Measurements from ENCODE around the gene TUT1.
A peak's percentile ranks its signal among the peaks of the same experiment; 100 is the strongest.
"Not testable (repeated sequence)": the region's sequence is repeated elsewhere in the genome, so short reads cannot be mapped to it uniquely, and the experiment has no call there.

The TUT1 gene

DNA sequence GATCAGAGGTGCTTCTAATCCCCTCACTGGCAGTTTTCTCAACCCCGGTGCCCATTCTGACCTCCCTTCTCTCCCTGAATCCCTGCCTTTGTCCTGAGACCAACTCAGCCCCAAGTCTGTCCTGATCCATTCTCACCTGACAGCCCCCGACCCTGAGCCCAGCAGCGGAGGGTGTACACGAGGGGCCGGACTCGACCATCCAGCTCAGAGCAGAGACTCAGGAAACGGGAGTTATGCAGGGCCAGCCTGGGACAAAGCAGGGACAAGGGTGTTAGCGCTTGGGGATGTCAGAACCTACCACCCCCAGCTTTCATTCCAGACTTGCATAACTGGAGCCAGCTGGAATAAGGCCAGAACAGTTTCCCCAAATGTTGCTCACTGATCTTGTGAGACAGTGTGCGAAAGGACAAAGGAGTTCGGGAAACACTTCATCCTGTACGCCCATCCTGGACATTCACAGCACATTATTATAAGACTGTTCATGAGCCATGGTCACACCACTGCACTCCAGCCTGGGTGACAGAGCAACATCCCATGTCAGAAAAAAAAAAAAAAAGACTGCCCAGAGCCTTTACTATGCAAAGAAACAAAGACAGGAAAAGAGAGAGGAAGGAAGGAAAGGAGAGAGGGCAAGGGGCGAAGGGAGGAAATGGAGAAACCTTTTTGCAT is 14.1 kb downstream of the TUT1 start:
- no peak for DNase-seq

DNA sequence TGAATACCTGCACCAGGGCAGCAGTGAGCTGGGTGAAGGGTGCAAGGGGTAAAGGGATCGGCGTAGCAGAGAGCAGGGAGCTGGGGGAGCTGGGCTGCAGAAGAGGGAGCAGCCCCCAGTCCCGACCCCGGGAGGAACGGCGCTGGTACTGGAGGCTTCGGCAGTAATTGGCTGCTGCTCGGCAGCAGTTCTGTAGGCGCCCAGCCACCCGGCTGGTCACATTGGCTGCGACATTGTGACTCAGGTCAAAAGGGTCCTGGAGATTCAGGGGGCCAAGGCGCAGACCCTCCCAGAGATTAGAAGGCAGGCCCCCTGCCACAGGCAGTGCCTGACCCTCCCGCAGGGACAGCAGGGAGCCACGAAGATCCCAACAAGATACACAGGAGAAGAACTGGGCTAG is 15.5 kb downstream of the TUT1 start:
- no peak for DNase-seq

DNA sequence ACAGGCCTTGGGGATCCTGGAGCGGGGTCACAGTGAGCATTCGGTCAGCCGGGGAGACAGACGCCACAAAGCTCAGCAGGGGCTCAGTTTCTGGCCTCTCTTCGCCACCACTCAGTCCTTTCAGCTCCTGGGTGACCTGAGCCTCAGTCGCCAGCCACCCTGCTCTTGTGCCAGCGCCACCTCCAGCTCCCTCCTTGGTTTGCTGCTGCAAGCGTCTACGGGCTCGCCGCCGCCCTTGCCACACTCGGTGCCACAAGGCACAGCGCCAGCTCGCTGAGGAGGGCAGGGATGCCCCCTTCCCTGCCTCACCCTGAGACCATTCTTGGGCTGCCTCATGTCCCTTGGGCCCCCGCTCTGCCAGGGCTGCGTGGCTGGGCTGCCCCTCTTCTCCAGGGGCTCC is 16.2 kb downstream of the TUT1 start:
- DNase-seq: no peak

DNA sequence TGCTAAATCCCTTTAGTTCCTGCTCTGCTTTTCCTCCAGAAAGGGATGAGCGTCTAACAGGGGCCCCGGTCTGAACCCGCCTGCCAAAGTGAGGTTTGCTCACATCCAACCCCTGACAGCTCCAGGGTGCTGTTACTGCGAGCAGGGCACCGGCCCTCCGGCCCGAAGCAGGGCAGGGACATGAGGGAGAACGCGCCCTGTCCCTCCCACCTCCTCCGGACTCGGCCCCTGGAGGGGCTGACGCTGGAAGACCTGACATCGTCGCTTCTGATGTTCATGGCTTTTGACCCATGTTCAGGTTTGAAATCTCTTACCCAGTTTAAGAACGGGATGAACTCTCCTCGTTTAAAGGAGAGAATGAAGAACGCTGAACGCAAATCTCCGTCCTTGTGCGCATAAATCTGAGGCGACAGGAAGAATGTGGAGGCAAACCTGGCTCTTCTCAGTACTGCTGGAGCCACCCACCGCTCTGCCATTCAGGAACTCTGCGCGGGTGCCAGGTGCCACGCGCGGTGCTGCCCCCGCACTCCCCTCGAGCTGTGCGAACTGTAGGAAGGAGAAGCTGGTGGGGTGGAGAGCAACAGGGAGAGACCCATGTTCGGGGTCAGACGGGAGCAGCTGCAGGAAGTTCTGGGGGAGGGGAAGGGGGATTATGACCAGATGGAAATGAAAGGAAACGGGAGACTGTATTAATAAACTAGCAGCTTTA is 16.8 kb downstream of the TUT1 start:
- DNase-seq: no peak

DNA sequence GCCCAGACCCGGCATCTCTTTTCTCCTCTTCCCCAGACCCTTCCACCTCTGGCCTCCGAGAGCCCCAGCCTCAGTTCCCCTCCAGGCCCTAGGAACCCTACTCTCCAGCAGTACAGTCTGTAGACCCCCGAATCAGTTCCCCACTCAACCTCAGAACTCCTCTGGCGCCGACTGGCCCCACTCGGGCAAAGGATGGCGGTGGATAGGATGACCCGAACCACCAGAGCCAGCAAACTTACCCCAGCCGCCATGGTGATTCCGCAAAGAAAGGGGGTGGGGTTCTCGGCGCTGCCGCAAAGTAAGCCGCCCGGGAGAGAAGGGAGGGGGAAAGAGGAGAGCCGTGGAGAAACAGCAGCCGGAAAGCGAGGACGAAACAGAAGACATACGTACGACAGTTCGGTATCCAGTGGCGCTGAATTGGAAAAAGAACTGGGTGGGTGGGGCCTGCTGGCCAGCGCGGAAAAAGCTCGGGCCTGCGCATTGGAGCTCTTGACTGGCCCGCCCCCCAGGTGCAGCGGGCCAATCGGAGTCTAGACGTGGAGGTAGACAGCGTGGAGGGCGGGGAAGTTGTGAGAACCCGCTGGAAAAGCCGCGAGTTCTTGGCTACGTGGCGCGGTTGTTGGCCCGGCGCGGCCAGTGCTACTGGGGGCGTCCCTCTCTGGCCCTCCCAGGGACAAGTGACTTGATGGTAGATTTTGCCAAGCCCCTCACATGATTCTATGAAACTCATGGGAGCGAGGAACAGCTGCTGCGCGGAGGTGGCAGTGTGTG is 17.5 kb downstream of the TUT1 start, which contains the start of gene EEF1G:
Gene EEF1G, minus strand, starts transcription at position 300 of the 771 bp plus-strand sequence. Its CDS starts 49 bp downstream, at position 251.
- DNase-seq: peak; percentile 97

DNA sequence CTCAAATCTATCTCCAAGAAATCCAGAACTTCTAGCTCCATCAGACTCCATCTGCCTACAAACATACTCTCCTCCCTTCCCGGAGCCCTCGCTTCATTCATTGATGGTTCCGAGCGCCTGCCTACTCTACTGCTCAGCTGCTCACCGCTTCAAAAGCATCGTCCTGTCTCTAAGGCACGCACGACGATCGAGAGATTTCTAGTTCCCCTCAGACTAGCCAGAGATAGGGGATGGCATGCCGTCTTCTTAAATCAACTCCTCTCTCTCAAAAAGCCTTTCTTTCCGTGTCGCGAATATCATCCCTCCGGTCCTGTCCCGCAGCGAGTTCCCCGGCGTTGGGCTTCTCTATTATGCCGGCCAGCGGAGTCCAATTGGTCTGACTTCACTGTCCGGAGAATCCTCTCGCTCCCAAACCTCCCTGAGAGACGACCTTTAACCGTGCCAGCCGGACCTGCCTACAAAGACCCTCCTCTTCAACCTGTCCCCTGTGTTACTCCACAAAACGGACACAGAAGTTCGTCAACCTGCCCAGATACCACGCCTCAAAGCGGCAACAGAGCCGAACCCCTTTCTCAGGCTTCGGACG is 18.2 kb downstream of the TUT1 start:
- no peak for DNase-seq

DNA sequence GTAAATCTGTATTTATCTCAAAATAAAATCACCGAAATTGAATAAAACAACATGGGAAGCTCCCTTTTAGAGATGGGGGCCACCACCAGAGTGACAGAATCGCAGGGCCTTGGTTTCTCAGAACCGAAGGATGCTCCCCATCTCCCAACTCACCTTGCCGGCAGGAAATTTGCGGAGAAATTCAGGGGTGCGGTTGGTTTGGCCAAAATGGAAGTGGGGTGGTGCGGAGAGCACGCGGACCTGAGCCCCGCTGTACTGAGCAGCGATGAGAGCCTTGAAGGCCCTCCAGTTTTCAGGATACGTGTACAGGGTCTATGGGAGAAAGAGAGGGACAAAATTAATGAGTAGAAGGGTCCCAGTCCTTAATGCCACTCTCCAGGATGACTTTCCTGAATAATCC is 18.9 kb downstream of the TUT1 start:
- DNase-seq: no peak

DNA sequence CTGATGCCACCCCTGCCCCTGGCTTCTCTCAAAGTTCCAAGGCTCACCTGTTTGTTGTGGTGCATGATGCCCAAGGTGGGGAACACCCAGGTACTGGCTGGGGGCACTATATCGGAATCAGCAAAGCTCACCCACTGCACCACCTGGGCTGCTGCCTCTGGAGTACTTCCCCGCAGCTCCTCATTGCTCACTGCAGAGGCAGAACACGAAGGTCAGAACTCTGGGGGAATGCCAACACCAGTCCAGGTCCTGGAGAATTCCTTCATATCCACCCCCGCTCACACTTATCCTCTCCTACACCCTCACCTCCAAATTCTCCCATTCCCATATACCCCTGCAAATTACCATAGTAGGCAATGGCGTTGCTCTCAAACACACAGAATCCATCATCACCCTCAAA is 19.8 kb downstream of the TUT1 start:
- DNase-seq: not testable (repeated sequence)

DNA sequence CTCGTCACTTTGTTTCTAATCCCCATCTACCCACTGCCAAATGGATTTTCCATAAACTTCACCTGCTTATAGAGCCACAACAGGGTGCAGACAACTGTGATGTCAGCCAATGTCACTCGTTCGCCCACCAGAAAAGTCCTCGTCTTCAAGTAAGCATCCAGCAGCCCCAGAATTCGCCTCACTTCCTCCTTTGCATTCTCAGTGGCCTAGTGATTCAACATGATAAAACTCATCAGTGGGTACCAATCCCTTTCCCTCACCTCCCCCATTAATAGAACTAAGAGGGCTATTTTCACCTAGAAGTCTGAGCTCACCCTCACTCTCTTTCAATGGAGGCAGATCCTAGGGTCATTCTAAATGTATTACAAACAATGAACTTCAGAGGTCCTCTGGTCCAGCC is 20.4 kb downstream of the TUT1 start:
- DNase-seq: not testable (repeated sequence)

DNA sequence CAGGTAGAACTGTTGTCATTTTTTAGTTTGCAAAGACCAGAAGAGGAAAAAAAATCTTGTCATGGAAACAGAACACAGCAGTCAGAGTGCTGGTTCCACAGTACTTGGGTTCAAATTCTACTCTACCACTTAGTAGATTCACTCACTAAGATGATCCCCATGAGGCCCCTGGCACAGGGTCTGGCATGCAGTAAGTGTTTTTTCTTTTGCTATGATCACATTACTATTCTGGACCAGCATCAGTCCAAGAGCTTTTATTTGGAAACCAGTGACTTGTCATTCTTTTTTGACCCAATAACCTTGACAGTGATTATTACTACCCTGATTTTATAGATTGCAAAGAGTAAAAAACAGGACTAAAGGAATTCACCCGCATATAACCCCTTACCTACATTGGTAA is 21.7 kb downstream of the TUT1 start:
- no peak for DNase-seq

DNA sequence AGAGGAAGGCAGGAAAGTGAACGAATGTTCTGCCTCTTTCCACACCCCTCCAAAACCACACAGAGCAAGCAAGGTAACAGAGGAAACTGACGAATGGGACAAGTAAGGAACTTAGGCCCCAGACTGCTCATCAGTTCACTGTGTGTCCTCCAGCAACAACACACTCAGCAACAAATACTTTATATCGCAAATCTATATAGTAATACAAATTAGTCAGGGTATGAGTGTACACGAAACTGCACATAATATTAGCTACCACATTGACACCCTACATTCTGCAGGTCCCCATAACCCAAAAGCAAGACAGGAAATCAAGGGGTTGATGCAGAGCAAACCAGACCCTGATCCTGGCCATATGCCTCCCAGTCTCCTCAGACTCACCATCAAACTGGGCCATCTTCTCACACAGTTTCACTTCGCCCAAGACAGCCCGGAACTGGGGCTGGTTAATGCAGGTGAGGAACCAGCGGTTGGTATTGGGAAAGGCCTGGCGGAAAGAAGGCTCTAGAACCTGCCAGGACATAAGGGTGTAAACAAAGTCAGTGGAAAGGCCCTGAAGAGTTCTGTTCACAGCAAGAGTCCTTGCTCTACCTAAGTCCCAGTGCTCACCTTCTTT is 24.2 kb downstream of the TUT1 start:
- no peak for DNase-seq

DNA sequence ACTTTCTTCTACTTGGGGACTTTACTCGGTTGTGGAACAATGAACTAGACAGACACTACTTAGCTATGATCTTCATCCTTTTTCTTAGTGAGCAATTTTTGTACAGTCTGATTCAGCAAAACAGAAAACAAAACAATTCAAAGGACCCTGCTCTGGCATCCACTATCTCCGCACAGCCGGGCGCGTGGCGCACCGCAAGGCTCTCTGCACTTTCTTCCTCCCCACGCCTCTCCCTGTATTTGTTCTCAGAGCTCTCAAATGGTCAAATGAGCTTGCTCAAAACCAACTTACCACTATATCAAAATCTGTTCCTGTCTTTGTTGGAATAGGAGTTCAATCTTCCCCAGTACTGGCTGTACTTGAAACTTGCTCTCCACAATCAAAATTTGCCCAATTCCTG is 25.1 kb downstream of the TUT1 start:
- DNase-seq: no peak

DNA sequence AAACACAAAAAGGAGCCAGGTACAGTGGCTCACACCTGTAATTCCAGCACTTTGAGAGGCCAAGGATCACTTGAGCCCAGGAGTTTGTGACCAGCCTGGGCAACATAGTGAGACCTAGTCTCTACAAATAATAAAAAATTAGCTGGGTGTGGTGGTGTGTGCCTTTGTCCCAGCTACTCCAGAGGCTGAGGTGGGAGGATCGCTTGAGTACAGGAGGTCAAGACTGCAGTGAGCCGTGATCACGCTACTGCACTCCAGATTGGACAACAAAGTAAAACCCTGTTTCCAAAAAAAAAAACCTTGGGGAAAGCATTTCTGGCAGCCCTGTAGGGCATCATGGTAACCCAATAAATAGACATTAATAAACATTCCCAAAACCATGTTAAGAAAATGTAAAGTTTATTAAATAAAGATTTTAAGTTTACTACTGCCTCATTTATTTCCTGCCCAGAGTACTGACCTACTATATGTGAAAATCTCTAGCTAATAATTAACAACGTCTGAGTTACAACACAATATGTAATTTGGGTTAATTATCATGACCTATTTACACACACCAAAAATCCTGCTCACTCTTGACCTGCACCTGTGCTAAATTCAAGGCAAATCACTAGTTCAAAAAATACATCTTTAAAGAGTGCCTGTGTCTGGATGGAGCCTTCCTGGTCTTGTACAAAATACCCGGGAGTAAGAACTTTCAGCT is 26.1 kb downstream of the TUT1 start:
- no peak for DNase-seq

DNA sequence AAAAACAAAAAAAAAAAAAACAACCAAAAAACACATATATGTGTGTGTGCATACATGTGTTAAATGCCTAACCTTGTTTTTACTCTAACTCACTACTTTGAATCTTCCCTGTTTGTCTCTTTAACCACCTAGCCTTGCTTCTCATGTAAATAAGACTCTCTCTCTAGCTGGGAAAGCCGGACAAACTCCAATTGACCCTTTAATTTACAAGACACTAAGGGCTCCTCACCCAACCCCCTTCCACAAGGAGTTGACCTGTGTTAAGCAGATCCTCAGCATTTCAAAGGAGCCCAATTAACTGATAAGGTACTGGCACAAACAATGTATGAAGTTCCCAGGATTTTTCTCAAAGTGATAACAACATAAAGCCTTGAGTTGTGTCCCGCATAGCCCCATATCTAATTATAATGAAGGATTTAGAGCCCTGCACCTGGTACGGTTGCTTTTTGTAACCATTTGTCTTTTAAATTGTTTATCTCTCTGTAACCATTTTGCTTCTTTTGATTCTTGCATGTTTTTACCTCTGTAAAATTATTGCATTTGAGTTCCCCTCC is 29.6 kb downstream of the TUT1 start:
- not testable (repeated sequence) for DNase-seq

DNA sequence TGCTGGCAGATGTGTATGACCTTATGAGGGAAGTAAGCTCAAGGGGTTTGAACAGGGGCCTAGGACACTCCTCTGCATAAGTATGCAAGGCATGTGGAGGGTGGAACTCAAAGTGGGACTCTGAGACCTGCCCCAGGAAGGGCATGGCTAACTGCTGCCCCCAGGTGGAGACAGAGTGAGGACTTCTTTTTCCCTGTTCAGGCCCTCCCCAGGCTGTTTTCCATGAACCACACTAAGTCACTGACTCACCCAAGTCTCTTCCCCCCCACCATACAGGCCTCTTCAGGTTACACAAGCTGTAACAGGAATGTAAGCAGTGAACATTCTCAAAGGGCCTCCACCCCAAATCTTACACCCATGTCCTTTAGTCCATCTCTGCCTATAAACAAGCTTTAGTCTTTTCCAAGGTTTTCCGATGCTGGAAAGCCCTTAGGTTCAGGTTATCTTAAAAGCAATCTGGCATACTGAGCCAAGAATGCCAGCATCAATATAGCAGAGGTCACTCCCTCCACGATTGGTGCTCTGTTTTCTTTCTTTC is 30.7 kb downstream of the TUT1 start:
- peak; percentile 87 for DNase-seq

DNA sequence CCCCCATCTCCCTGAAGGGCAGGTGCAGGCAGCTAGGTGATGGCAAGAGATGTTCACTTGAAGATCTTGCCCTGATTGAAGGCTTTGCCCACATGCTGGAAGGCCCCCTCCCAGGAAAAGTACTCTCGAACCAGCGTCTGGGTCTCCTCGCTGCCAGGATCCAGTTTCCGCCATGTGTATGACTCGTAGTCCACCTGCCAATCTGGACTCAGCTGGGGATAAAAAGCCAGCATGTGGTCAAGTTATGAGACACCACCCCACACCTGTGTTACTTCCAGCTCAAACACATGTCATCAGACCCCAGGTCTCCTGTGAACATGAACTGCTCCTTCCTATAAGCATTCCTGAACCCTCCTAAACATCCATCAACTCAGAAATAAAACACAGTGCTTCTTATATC is 31.7 kb downstream of the TUT1 start:
- not testable (repeated sequence) for DNase-seq

DNA sequence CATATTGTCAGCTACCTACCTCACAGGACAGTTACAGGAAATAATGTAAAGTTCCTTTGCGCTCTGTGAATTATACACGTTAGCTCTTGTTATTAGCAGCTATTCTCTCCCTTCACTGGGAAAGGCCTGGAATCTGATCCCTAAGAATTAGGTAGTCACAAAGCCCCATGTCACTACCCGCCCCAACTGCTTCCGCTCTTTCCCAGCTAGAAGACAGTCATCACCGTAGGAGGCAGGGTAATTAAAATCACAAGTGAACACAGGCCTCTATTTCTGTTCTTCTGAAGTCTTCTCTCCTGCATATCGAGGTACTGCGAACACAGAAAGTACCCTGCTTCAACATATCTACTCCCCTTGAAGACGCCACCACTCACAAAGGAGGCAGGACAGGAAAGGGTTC is 32.1 kb downstream of the TUT1 start:
- no peak for DNase-seq

DNA sequence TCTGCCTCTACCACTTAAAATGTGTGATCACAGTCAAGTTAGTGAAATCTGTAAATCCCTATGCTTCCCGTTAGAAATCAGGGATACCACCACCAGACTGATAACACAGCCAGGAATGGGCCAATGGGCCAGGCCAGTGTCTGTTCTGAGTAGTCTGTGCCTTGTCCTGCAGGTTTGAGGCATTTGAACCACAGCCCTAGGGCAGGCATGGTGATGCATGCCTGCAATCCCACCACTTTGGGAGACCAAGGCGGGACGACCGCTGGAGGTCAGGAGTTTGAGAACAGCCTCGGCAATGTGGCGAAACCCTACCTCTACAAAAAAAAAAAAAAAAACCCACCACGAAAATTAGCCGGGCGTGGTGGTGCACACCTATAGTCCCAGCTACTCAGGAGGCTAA is 32.7 kb downstream of the TUT1 start:
- DNase-seq: no peak

DNA sequence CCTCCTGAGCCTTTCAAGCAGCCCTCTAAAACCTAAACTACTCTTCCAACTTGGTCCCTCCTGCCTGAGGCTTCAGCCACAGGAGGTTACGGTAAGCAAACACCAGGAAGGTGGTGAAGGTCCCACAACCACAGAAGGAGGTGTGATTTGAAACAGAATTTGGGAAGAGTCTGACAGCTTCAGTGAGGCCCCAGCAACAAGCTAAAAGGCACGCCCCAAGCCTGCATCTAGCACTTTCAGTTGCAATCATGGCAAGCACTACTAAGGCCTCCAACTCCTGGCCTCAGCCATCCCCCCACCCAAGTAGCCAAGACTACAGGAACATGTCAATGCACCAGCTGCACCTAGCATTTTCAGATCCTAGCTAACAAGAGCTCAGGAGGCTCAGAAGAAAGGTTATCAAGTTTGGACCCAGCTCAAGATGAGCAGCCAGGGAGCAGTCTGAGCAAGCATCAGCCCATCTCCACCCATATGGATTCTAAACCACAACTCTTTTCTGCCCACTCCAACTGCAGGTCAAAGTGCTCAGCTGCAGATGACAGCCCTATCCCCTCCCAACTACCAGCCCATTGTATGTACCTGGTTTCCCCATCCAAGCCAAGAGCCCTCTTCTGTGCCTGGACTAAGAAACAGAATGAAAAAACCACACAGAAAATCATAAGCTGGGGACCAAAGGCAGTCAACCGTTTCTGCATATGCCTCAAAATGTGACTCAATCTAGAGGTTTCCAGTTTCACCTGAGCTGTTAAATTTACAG is 34.3 kb downstream of the TUT1 start:
- no peak for DNase-seq

DNA sequence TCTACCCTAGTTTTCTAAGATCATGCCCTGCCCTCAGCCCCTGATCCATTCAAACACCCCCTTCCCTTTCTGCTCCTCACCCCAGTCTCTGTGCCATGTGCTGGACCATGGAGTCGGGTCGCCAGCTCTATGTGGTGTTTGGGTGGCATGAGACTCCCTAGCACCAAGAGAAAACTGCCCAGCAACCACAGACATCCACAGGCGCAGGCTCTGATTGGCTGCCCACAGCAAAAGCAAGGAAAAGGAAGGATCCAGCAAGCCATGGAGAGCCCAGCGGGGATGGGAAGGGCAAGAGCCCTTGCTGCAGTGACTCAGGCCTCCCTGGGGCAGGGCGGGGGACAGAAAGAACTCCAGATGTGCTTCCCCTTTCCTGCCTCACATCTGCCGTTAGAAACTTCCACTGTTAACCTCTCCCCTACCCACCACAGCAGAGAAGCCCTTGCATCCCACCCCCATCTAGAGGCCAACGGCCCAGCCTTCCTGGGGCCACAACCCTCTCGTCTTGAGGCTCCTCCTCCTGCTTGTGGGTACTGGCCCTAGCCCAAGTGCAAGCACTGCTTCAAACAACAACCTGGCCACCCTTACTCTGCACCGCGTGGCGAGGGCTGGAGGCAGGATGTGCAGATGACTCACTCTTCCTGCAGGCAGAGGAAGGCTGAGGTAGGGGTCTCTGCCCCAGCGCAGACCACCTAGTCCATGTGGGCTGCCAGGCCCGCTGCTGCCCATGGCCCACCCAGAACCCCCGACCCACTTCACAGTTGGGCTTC is 35.0 kb downstream of the TUT1 start:
- DNase-seq: peak; percentile 77
